ENCODE measurements around the gene MICA. TPM values are rescaled to one million over a fixed set of nuclear protein-coding genes. Genes with fewer than 3 reads are reported as not detected.

Gene MICA
- total and polyA plus RNA-seq, 9 of the 15 experiments (the other 6 are each of a cell fraction or from before 2014, with no cell fraction given) = 11.8 to 24.6 (median 16.7) TPM

GRCh38 chr6:31399589-31400466 is 3.6 kb upstream of the MICA start (continued):
- TF ChIP-seq ZNF609 (CRISPR knock-in tag; IDR thresholded peaks at IDR 0.05; ENCODE audit: borderline replicate concordance) (no peak; the same call in 1 of the 2 replicates), SMAD3 (CRISPR knock-in tag; conservative IDR thresholded peaks at IDR 0.05) (no peak), CAMTA2 (CRISPR knock-in tag; conservative IDR thresholded peaks at IDR 0.05) (no peak), WHSC1 (IDR thresholded peaks at IDR 0.05; ENCODE audit: low read length) (no peak), ZNF134 (CRISPR knock-in tag; conservative IDR thresholded peaks at IDR 0.05) (no peak), BDP1 (IDR thresholded peaks at IDR 0.05; ENCODE audit: insufficient read depth, insufficient read length) (no peak)
- TF ChIP-seq, protein P1, sequence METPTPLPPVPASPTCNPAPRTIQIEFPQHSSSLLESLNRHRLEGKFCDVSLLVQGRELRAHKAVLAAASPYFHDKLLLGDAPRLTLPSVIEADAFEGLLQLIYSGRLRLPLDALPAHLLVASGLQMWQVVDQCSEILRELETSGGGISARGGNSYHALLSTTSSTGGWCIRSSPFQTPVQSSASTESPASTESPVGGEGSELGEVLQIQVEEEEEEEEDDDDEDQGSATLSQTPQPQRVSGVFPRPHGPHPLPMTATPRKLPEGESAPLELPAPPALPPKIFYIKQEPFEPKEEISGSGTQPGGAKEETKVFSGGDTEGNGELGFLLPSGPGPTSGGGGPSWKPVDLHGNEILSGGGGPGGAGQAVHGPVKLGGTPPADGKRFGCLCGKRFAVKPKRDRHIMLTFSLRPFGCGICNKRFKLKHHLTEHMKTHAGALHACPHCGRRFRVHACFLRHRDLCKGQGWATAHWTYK (CRISPR knock-in tag; IDR thresholded peaks at IDR 0.05) = peak; percentile 16; the same call in 1 of the 2 replicates
- TF ChIP-seq, protein P2, sequence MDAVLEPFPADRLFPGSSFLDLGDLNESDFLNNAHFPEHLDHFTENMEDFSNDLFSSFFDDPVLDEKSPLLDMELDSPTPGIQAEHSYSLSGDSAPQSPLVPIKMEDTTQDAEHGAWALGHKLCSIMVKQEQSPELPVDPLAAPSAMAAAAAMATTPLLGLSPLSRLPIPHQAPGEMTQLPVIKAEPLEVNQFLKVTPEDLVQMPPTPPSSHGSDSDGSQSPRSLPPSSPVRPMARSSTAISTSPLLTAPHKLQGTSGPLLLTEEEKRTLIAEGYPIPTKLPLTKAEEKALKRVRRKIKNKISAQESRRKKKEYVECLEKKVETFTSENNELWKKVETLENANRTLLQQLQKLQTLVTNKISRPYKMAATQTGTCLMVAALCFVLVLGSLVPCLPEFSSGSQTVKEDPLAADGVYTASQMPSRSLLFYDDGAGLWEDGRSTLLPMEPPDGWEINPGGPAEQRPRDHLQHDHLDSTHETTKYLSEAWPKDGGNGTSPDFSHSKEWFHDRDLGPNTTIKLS (IDR thresholded peaks at IDR 0.05; ENCODE audit: borderline replicate concordance, low read depth) = no peak; the same call in 1 of the 2 replicates
